Activated CD4-positive, alpha-beta memory T cell treated with anti-CD3 and anti-CD28 coated beads for 36 hours (primary cell): ENCODE data around the gene SETD7. TPM values are rescaled to one million over a fixed set of nuclear protein-coding genes. Genes with fewer than 3 reads are reported as not detected.
"Not testable (repeated sequence)": the region's sequence is repeated elsewhere in the genome, so short reads cannot be mapped to it uniquely, and the experiment has no call there.

Experiments used
- CTCF ChIA-PET: fragments of 350-600 bp; sonication (Branson Sonifier 250); formaldehyde crosslinking; loops from one replicate; lab custom pipeline; 2021; ENCODE audit warnings: antibody characterized with exemption, inconsistent platforms; lab: Charles Lee
- POLR2A ChIA-PET: fragments of 350-600 bp; sonication (Branson Sonifier 250); formaldehyde crosslinking; loops from one replicate; lab custom pipeline; 2021; ENCODE audit warnings: antibody characterized with exemption; lab: Charles Lee
- DNase-seq: peaks from one replicate; pipeline ENCODE4 v3.0.0-alpha.2; 2020
- H3K27ac Mint-ChIP-seq: one replicate; pipeline ENCODE4 v1.8.0; 2021; ENCODE audit warnings: mixed read lengths
- H3K27me3 Mint-ChIP-seq: one replicate; pipeline ENCODE4 v1.8.0; 2021; ENCODE audit warnings: mixed read lengths
- H3K36me3 Mint-ChIP-seq: one replicate; pipeline ENCODE4 v1.8.0; 2021; ENCODE audit warnings: mixed read lengths
- H3K4me1 Mint-ChIP-seq: one replicate; pipeline ENCODE4 v1.8.0; 2021; ENCODE audit warnings: low read depth, mixed read lengths
- H3K4me3 Mint-ChIP-seq: one replicate; pipeline ENCODE4 v1.8.0; 2021; ENCODE audit warnings: mild to moderate bottlenecking, mixed read lengths
- H3K9me3 Mint-ChIP-seq: one replicate; pipeline ENCODE4 v1.8.0; 2021; ENCODE audit warnings: mixed read lengths
- intact Hi-C: fragments of 100-400 bp; cut with micrococcal nuclease; formaldehyde crosslinking; loops from one replicate; pipeline ENCODE4 v1.15.1; 2023
- total RNA-seq, 2 experiments: library from RNA; stranded (reverse); gene quantifications; one replicate each; pipeline ENCODE4 v1.2.3, GENCODE V29; 2021

The SETD7 gene
- total RNA-seq, 2 experiments from 2014 or later, result 15.0 to 16.6 TPM

DNA sequence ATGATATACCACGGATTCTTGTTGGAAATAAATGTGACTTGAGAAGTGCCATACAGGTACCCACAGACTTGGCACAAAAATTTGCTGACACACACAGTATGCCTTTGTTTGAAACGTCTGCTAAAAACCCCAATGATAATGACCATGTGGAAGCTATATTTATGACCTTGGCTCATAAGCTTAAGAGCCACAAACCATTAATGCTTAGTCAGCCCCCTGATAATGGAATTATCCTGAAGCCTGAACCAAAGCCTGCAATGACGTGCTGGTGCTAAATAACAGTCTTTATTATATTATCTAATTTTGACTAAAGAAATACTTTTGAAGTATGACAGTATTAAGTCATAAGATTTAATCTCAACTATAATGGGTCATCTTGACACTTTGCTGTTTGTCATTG, 83.2 kb downstream of the SETD7 start:
- POLR2A ChIA-PET, result no interaction called here

DNA sequence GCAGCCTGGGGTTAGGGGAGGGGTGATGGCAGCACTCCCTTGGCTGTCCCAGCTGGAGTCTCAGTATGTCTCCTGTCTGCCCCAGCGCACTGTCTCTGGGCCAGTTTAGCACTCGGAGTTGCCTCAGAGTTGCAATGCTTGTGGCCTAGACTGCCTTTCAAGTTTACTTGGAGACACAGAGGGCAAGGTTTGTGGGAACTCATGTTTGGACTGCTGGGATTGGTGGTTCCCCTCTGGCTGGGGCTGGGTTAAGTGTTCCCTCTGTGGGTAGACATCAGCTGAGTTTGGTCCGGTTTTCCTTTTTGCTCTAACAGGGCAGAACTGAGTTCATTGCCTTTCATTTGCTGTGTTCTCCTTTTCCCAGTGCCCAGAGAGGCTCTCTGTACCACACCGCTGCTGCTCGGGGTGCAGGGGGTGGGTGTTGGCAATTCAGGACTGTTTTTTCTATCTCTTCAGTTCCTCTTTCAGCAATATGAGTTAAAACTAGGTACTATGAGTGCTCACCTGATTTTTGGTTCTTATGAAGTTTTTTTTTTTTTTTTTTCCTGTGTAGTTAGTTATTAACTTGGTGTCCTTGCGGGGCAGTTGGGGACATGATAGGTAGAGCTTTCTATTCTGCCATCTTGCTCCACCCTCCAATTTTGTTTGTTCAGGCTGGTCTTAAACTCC, 84.9 kb downstream of the SETD7 start:
- Mint-ChIP-seq H3K27me3 (no peaks in the 10 kb centered on the region), H3K36me3 (peaks cover 27% of the 10 kb centered on the region), H3K27ac (no peak overlapping the region), H3K9me3 (peaks cover 27% of the 10 kb centered on the region), H3K4me1 (peaks cover 7% of the 10 kb centered on the region), H3K4me3 (no peak overlapping the region)
- no peak for DNase-seq
- ChIA-PET POLR2A (no interaction called here), CTCF (no interaction called here)
- intact Hi-C loops, result no loop called here

More for the DNA sequence above, 83.2 kb downstream of the SETD7 start:
- Mint-ChIP-seq H3K27ac (no peak overlapping the region), H3K9me3 (peaks cover 26% of the 10 kb centered on the region), H3K4me3 (no peak overlapping the region), H3K4me1 (peaks cover 7% of the 10 kb centered on the region), H3K36me3 (peaks cover 26% of the 10 kb centered on the region), H3K27me3 (no peaks in the 10 kb centered on the region)
- CTCF ChIA-PET, result no interaction called here
- intact Hi-C loops, result no loop called here
- no peak for DNase-seq

DNA sequence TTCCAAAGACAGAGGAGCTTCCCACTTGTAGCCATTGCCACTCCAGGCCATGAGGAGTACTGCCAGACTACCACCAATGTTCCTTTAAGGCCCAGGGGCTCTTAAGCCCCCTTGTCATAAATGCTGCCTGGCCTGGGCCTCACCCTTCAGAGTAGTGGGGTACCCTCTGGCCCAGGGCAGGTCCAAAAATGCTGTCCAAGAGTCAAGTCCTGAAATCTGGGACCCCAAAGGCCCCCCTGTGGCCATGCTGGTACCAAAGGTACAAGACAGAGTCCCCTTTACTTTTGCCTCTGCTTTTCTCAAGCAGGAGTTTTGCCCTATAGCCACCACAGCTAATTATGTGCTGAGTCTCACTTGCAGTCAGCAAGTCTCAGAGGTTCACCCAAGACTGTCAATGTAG, 85.7 kb downstream of the SETD7 start:
- H3K4me1 Mint-ChIP-seq, result peaks cover 7% of the 10 kb centered on the region
- ChIA-PET CTCF (no interaction called here), POLR2A (no interaction called here)
- no peak overlapping the region for H3K27ac Mint-ChIP-seq
- H3K27me3 Mint-ChIP-seq, result no peaks in the 10 kb centered on the region
- intact Hi-C loops, result no loop called here
- no peak overlapping the region for H3K4me3 Mint-ChIP-seq
- no peak for DNase-seq
- peaks cover 27% of the 10 kb centered on the region for H3K9me3 Mint-ChIP-seq
- peaks cover 27% of the 10 kb centered on the region for H3K36me3 Mint-ChIP-seq

DNA sequence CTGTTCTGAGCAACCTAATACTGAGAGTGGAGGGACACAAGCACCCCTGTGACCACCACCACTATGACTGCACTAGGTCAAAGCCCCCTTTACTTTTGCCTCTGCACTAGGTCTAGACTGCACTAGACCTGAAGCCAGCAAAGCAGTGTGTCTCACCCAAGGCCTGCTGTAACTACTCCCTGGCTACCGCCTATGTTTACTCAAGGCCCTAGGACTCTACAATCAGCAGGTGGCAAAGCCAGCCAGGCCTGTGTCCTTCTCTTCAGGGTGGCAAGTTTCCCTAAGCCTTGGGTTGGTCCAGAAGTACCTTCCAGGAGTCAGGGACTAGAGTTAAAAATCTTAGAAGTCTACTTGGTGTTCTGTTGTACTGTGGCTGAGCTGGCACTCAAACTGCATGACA, 86.2 kb downstream of the SETD7 start:
- POLR2A ChIA-PET, result no interaction called here
- Mint-ChIP-seq H3K27ac (no peak overlapping the region), H3K9me3 (peaks cover 27% of the 10 kb centered on the region), H3K4me3 (no peak overlapping the region), H3K27me3 (no peaks in the 10 kb centered on the region), H3K4me1 (peaks cover 7% of the 10 kb centered on the region), H3K36me3 (peaks cover 27% of the 10 kb centered on the region)
- CTCF ChIA-PET, result interaction anchor here (0.7 kb wide), 1 partner anchor 439 kb away, joined by 3 read pairs; no protein-coding TSS in a partner anchor
- DNase-seq, result no peak
- intact Hi-C loops, result no loop called here

DNA sequence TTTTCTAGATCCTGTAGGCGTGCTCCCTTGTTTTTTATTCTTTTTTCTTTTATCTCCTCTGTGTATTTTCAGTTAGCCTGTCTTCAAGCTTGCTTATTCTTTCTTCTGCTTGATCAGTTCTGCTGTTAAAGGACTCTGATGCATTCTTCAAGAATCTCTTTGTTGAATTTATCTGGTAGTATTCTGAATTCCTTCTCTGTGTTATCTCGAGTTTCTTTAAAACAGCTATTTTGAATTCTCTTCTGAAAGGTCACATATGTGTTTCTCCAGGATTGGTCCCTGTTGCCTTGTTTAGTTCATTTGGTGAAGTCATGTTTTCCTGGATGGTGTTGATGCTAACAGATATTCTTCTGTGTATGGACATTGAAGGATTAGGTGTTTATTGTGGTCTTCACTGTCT, 86.8 kb downstream of the SETD7 start:
- POLR2A ChIA-PET, result no interaction called here
- Mint-ChIP-seq H3K27me3 (no peaks in the 10 kb centered on the region), H3K27ac (no peak overlapping the region), H3K4me3 (no peak overlapping the region), H3K4me1 (peaks cover 7% of the 10 kb centered on the region), H3K9me3 (peaks cover 27% of the 10 kb centered on the region), H3K36me3 (peaks cover 27% of the 10 kb centered on the region)
- no peak for DNase-seq
- intact Hi-C loops, result no loop called here
- CTCF ChIA-PET, result interaction anchor here (0.7 kb wide), 1 partner anchor 439 kb away, joined by 3 read pairs; no protein-coding TSS in a partner anchor

DNA sequence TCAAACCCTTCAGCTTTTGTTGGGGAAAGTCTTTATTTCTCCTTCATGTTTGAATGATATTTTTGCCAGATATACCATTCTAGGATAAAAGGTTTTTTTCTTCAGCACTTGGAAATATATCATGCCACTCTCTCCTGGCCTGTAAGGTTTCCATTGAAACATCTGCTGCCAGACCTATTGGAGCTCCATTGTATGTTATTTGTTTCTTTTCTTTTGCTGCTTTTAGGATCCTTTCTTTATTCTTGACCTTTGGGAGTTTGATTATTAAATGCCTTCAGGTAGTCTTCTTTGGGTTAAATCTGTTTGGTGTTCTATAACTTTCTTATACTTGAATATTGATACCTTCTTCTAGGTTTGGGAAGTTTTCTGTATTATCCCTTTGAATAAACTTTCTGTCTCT, 87.3 kb downstream of the SETD7 start:
- peaks cover 27% of the 10 kb centered on the region for H3K9me3 Mint-ChIP-seq
- H3K27me3 Mint-ChIP-seq, H3K4me3 Mint-ChIP-seq, H3K4me1 Mint-ChIP-seq, H3K27ac Mint-ChIP-seq, CTCF ChIA-PET, DNase-seq, POLR2A ChIA-PET, intact Hi-C loops: not testable (repeated sequence)
- peaks cover 32% of the 10 kb centered on the region for H3K36me3 Mint-ChIP-seq

DNA sequence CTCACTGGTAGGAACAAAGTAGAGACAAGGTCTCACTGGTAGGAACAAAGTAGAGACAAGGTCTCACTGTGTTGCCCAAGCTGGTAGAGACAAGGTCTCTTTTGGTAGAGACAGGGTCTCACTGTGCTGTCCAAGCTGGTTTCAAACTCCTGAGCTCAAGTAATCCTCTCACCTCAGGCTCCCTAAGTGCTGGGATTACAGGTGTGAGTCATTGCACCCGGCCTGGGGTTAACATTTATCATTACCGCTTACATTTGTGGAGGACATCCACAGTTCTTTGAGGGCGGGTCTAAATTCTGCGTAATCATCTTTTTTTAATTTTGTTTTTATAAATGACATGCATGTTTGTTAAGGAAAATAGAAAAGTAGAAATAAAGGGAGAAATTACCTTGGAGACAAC, 90.1 kb downstream of the SETD7 start:
- DNase-seq, result no peak
- no peak overlapping the region for H3K4me3 Mint-ChIP-seq
- intact Hi-C loops, result no loop called here
- POLR2A ChIA-PET, result no interaction called here
- H3K4me1 Mint-ChIP-seq, result peaks cover 8% of the 10 kb centered on the region
- peaks cover 19% of the 10 kb centered on the region for H3K36me3 Mint-ChIP-seq
- CTCF ChIA-PET, result no interaction called here
- H3K27ac Mint-ChIP-seq, result no peak overlapping the region
- no peaks in the 10 kb centered on the region for H3K27me3 Mint-ChIP-seq
- H3K9me3 Mint-ChIP-seq, result peaks cover 16% of the 10 kb centered on the region

DNA sequence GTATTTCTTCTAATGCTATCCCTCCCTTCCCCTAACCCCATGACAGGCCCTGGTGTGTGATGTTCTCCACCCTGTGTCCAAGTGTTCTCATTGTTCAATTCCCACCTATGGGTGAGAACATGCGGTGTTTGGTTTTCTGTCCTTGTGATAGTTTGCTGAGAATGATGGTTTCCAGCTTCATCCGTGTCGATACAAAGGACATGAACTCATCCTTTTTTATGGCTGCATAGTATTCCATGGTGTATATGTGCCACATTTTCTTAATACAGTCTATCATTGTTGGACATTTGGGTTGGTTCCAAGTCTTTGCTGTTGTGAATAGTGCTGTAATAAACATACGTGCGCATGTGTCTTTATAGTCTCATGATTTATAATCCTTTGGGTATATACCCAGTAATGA, 91.5 kb downstream of the SETD7 start:
- H3K4me3 Mint-ChIP-seq, intact Hi-C loops, CTCF ChIA-PET, POLR2A ChIA-PET, DNase-seq, H3K4me1 Mint-ChIP-seq, H3K27ac Mint-ChIP-seq, H3K27me3 Mint-ChIP-seq: not testable (repeated sequence)
- peaks cover 14% of the 10 kb centered on the region for H3K9me3 Mint-ChIP-seq
- H3K36me3 Mint-ChIP-seq, result peaks cover 19% of the 10 kb centered on the region

DNA sequence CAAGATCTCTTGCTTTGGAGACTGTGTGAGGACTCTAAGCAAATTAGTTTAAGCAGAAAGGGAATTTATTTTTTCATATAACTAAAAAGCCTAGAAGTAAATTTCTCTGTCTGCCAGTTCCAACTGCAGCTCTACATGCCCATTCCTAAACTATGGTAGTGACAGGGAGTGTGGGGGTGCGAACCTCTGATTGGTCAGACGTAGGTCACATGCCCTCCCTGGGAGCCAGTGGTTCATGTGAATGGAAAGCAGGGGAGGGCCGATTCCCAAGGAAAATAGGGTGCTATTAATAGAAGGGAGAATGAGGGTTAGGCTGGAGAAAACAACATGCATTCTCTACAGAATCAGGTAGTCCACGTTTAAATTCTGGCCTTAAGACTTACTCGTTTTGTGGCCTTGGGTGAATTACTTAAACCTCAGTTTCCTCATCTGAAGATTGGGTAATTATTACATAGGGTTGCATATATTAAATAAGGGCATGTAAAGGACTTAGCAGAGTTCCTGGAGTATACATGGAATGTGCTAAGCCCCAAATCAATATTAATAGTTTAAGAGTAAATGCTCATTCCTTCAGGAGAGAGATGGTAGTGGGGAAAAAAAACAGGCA, 94.9 kb downstream of the SETD7 start:
- Mint-ChIP-seq H3K4me3 (no peak overlapping the region), H3K36me3 (peaks cover 9% of the 10 kb centered on the region), H3K9me3 (no peaks in the 10 kb centered on the region), H3K27ac (no peak overlapping the region), H3K27me3 (no peaks in the 10 kb centered on the region), H3K4me1 (peaks cover 38% of the 10 kb centered on the region)
- intact Hi-C loops, result no loop called here
- CTCF ChIA-PET, result no interaction called here
- POLR2A ChIA-PET, result no interaction called here
- DNase-seq, result no peak

DNA sequence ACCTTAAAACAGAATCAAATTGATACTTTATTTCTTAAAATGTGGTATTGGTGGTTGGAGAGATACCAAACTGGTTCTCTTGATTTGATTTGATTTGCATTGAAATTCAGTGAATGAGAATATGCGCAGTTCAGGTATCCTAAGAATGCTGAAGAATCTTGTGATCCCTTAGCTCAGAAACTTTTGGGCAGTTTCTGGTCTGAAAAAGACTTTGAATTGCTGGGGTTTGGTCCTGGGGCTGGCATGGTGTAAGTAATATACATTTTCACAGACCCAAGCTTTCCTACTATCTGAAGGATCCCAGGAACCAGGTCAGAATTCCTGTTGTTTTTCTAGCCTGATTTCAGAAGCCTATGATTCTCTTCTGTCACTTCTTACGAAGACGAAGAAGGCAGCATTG, 95.5 kb downstream of the SETD7 start:
- POLR2A ChIA-PET, result no interaction called here
- Mint-ChIP-seq H3K27me3 (no peaks in the 10 kb centered on the region), H3K9me3 (no peaks in the 10 kb centered on the region), H3K4me1 (peaks cover 42% of the 10 kb centered on the region), H3K36me3 (peaks cover 9% of the 10 kb centered on the region), H3K27ac (no peak overlapping the region), H3K4me3 (no peak overlapping the region)
- DNase-seq, result no peak
- CTCF ChIA-PET, result no interaction called here
- intact Hi-C loops, result no loop called here

DNA sequence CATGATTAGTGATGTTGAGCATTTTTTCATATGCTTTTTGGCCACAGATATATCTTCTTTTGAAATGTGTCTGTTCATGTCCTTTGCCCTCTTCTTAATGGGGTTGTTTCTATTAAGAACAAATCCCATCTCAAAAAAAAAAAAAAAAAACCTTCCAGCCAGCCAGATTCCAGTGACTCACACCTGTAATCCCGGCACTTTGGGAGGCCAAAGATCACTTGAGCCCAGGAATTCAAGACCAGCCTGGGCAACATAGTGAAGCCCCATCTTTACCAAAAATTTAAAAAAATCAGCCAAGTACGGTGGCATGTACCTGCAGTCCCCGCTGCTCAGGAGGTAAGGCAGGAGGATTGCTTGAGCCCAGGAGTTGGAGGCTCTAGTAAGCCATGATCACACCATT, 97.0 kb downstream of the SETD7 start:
- Mint-ChIP-seq H3K27ac (no peak overlapping the region), H3K9me3 (no peaks in the 10 kb centered on the region), H3K4me3 (no peak overlapping the region), H3K36me3 (peaks cover 11% of the 10 kb centered on the region), H3K4me1 (peaks cover 53% of the 10 kb centered on the region), H3K27me3 (no peaks in the 10 kb centered on the region)
- DNase-seq, result no peak
- CTCF ChIA-PET, result no interaction called here
- intact Hi-C loops, result loop anchor here (10.0 kb wide), 1 partner anchor 396 kb away; no protein-coding TSS in a partner anchor
- POLR2A ChIA-PET, result no interaction called here

DNA sequence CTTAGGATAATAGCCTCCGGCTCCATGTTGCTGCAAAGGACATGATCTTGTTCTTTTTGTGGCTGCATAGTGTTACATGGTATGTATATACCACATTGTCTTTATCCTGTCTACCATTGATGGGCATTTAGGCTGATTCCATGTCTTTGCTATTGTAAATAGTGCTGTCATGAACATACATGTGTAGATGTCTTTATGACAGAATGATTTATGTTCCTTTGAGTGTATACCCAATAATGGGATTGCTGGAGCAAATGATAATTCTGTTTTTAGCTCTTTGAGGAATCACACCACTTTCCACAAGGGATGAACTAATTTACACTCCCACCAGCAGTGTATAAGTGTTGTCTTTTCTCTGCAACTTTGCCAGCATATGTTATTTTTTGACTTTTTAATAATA, 97.5 kb downstream of the SETD7 start:
- peaks cover 52% of the 10 kb centered on the region for H3K4me1 Mint-ChIP-seq
- H3K9me3 Mint-ChIP-seq, result no peaks in the 10 kb centered on the region
- DNase-seq, result no peak
- CTCF ChIA-PET, result no interaction called here
- H3K27ac Mint-ChIP-seq, result no peak overlapping the region
- peaks cover 6% of the 10 kb centered on the region for H3K36me3 Mint-ChIP-seq
- POLR2A ChIA-PET, result no interaction called here
- H3K27me3 Mint-ChIP-seq, result no peaks in the 10 kb centered on the region
- H3K4me3 Mint-ChIP-seq, result no peak overlapping the region
- intact Hi-C loops, result loop anchor here (10.0 kb wide), 1 partner anchor 396 kb away; no protein-coding TSS in a partner anchor

DNA sequence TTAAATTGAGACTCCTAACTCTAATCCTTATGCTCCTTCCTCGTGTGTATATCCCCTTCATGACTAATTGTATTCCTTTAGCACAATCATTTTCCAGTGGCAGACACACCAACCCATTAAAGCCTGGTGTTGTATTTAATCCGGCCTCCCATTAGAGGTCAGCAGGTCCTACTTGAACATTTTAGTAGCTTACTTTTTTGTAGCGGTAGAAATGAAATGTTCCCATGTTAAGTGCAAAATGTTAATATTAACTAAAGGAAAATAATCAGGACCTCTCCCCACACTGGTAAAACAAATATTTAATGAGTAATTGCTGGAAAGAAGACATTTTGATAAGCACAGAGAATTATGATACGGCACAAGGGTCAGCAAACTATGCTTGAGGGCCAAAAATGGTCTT, 98.7 kb downstream of the SETD7 start:
- POLR2A ChIA-PET, result no interaction called here
- Mint-ChIP-seq H3K36me3 (peaks cover 6% of the 10 kb centered on the region), H3K27me3 (no peaks in the 10 kb centered on the region), H3K4me3 (no peak overlapping the region), H3K9me3 (no peaks in the 10 kb centered on the region), H3K4me1 (peaks cover 56% of the 10 kb centered on the region), H3K27ac (no peak overlapping the region)
- no peak for DNase-seq
- CTCF ChIA-PET, result interaction anchor here (1.6 kb wide), 1 partner anchor 41 kb away, joined by 5 read pairs; no protein-coding TSS in a partner anchor
- intact Hi-C loops, result loop anchor here (10.0 kb wide), 1 partner anchor 397 kb away; no protein-coding TSS in a partner anchor
